ENCODE results near the gene AK1.

AK1 gene

GRCh38 chr9:127865645-127866464 lies 11.6 kb downstream of the AK1 start:
- peak; percentile 33 to 53 for ATAC-seq

GRCh38 chr9:127863191-127863621 lies 14.3 kb downstream of the AK1 start:
- no peak for ATAC-seq

GRCh38 chr9:127862075-127863011 lies 15.1 kb downstream of the AK1 start:
- peak; percentile 33 to 37 for ATAC-seq

DNA sequence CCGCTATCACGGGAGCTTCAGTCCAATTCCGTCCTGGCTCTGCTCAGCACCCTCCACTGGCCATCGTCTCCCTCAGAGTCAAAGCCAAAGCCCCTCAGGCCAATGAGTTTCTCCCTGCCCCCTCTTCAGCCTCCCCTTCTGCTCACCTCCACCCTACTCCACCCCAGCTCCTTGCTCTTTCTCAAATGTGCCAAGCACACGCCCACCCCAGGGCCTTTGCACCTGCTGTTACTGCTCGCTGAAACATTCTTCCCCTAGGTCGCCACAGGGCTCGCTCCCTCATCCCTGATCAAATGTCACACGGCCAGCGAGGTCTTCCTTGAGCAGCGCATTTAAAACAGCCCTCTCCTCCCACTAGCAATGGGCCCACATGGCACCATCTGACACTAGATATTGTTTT lies 16.7 kb downstream of the AK1 start:
- no peak for ATAC-seq

DNA sequence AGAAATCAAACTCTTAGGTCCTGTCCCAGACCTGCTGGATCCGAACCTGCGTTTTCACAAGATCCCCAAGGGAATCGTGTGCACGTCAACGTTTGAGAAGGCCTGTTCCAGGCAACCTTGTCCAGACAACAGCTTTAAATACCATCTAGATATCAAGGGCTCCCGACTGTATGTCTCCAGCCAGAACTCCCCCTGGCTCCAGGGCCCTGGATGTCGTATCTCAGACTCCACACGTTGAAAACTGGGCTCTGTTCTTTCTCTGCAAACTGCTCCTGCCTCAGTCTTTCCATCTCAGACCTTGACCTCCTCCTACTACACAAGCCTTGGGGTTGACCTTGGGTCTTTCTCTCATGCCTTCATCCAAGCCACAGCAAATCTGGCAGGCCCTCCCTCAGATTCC lies 17.2 kb downstream of the AK1 start:
- ATAC-seq: no peak

- no peak for ATAC-seq
Measured at GRCh38 chr9:127858041-127858512, 19.4 kb downstream of the AK1 start.

DNA sequence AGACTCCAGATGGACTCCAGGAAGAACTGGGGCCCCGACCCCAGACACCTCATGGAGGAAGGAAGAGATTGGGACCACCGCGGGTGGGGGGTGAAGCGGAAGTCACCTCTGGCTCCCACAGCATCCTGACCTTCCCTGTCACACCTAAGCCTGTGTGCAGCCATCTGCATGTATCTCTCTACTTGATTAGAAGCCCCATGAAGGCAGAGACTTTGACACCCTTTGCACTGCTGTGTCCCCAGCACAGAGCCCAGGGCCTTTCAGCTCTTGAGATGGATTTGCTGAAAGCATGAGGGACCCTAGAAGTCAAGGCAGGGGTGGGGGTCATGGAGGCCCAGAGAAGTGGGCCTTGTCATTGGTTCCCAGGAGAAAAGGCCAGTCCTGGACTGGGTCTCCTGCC lies 20.2 kb downstream of the AK1 start:
- no peak for ATAC-seq

DNA sequence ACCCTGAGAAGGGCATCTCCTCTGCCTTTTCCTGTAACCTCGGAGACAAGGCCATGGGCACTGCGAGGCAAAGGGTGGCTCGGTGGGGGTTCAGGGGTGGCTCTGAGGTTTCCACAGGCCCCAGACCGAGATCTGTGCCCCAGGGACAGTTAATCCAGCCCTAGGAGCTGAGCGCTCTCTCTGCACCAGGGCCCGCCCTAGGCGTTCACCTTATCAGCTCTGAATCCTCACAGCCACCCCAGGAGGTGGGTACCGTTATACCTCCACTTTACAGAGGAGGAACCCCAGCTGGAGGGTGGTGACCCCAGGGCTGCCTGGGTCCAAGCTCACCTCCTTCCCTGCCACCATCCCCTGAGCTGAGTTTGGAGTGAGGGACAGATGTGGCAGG lies 20.8 kb downstream of the AK1 start:
- ATAC-seq: no peak

DNA sequence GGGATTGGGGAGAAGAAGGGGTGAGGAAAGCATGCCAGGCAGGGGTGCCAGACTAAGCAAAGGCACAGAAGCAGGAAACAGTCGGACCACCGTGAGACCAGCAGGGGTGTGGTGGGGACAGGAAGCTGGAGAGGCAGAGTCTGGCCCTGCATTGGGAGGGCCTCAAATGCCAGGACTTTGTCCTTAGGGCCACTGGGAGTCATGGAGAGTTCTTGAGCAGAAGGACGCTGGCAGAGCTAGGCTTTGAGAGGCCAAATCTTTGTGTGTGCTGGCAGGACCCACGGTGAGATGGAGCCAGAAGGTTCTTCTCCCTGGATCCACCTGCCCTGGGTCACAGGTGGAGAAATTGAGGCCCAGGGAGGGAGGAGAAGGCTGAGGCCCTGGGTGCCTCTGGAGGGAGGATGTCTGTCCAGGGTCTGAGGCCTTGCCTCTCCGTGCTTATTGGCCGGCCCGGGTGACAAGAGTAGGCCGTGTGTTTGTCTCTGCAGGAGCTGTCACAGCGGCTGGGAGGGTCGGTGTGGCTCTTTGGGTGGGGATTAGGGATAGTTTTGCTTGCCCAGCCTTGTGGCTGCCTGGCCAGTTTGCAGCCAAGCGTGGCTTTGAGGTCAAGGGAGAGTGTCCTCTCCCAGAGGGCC lies 21.3 kb downstream of the AK1 start:
- no peak for ATAC-seq

DNA sequence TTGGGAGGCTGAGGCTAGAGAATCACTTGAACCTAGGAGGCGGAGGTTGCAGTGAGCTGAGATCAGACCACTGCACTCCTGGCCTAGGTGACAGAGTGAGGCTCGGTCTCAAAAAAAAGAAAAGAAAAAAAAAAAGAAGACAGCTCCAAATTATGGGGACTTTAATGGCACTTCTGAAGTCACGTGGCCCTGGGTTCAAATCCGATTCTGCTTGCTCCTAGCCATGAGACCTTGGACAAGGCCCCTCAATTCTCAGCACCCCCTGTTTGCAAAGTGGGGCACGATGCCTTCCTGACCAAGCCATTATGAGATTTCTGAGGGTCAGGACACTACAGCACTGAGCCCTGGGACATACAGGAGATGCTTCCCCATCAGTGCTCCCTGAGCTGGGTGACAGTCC lies 22.0 kb downstream of the AK1 start:
- no peak for ATAC-seq

DNA sequence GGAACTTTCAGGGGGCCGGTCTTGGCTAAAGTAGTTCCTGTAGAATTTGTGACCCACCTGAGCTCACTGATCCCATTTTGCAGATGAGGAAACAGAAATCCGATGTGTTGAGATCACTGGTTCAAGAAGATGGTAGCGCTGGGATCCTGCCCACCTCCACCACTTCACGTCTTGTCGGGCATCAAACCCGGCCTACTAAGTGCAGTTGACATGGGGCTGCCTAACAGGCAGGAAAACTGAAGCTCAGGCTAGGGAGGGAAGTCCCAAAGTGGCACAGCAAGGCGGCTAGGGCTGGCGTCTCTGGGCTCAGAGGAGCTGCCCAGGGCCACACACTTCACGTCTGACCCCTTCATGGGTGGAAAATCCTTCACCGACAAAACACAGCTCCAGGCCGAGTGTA lies 22.5 kb downstream of the AK1 start:
- no peak for ATAC-seq

- ATAC-seq: peak in 1 of 2 donors; percentile 42
Measured at GRCh38 chr9:127854184-127854806, 23.2 kb downstream of the AK1 start, which contains the start of gene ENG. TSS of gene ENG (minus strand) at chr9:127854658. CDS start at chr9:127854355, 303 bp downstream.

DNA sequence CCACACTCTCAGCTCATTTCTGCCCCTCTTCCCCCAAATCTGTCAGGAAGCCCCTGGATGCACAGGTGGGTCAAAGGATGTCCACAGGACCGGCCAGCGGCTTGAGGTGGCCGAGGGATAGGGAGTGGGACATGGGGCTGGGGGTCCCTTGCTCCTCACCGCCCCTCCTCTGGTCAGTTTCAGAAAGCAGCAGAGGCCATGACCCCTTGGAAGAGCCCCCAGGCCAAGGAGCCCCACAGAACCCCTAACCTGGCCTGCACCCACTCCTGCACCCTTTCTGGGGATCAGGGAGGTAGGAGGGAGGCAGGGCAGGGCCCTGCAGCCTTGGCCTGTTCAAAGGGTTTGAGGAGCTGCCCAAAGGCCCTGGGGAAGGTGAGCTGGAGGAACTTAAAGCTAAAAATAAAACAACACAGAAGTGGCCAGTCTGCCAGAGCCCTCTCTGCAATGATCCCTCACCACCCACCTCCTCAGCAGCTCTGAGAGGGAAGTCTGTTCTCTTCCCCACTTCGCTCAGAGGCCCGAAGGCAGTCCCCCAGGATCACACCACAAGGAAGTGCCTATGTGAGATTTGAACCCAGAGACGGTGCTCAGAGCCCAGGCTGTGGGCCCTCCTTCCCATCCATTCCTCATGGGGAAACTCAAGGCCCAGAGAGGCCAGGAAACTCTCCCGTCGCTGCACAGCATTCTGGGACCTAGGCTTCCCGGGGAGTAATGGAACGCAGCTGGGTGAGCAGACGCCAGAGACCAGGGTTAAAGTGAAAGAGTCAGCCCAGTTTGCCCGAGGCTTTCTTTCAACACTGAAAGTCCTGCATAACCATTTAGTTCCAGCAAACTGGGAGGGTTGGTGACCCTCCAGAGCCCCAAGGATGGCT lies 23.9 kb downstream of the AK1 start:
- ATAC-seq: peak in 1 of 2 donors; percentile 37

- ATAC-seq: no peak
Measured at GRCh38 chr9:127852829-127853228, 24.6 kb downstream of the AK1 start.

DNA sequence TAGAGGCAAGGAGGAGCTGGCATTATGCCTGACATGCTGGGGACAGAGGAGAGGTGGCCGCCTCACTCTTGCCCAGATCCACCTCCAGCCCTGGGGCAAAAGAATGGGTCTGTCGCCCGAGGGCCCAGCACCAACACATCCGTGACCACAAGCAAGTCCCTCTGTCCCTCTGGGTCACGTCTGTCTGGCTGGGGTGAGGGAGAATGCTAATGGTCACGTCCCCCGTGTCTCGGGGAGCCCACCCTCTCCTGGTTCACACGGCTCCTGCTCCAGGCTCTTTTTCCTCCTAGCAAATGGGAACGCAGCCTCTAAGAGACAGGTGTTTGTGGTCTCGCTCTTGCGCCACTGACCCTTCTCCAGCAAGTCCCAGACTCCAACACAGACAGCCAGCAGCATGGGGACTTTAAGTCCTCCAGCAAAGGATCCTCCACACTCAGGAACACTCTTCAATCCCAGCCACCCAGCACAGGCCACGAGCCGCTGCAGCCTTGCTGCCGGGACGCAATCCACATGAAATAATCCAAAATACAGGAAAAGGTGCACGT lies 27.1 kb downstream of the AK1 start:
- no peak for ATAC-seq

DNA sequence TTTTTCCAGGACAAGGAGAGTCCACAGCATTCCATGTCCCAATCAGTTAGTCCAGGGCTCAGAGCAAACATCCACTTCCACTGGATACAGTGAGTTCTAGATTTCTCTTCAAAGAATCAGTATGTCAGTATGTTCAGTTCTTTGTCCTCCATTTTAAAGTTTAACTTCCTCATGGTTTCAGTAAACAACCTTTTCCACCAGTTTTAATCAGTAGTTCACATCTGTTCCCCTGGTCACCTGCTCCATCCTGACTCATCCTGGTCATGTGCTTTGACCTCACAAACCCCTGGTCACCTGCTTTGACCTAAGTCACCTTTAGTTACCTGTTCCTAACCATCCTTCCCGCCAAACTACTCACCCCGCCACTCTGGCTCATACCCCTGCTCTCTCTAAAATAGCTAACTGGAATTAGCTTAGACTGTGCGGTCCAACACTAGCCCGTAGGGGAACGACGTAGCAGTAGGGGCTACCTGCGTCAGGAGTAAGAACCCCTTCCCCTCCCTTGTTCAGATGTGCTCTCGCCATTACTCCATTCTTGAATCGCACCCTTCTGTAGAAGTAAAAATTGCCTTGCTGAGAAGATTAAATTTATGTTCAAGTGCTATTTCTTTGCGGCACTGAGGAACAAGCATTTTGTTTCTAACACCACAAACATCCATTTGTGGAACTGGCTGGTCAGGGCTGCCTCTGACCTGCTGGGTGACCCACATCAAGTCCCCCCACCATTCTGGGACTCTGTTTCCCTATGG lies 28.5 kb downstream of the AK1 start:
- no peak for ATAC-seq

DNA sequence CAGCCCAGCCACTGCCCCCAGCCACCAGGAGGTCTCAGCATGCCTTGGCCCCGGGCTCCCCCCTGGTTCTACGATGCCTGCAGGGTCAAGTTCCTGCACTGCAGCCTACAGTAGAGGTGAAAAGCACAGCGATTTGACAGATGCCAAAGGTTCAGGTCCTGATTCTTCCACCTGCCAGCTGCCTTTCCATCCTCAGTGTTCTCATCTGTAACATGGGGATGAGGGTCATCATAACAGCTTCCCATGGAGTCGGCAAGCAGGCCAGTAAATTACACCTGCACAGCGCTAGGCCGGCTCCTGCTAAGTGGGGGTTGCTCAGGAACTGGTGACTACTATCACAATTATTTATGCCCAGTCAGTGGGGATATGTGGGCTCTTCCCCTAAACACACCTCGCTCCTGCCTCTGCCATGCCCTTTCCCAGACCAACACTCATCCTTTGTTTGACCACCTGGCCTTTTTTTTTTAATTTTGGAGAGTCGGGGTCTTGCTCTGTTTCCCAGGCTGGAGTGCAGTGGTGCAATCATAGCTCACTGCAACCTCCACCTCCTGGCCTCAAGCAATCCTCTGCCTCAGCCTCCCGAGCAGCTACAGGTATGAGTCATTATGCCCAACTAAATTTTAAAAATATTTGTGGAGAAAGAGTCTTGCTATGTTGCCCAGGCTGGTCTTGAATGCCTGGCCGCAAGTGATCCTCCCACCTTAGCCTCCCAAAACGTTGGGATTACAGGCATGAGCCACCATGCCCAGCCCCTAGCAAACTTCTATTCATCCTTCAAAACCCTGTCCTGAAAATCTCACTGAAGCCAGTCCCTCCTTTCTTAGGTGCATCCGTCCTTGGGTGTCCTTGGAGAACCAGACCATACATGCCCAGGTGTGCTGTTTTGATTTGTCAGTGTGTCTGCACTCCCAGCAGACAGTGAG lies 29.4 kb downstream of the AK1 start:
- ATAC-seq: no peak

DNA sequence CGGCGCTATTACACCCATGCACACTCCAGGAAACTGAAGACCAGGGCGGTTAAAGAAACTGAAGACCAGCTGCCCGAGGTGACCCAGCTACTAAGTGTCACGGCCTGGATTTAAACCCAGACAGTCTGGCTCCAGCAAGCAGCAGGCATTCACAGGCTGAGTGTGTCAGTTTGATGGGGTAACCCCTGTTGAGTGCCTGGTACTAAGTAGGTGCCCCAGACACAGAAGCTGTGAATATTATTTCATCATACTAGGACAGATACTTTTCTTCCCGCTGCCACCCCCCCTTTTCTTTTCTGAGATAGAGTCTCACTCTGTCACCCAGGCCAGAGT lies 30.3 kb downstream of the AK1 start:
- ATAC-seq: no peak

- no peak for ATAC-seq
Measured at GRCh38 chr9:127846443-127847177, 30.9 kb downstream of the AK1 start.
